Loucy (cell line): ENCODE results near the gene H3-3A.
A peak's percentile ranks its signal among the peaks of the same experiment; 100 is the strongest.

Experiments
- H2AFZ ChIP-seq: fragments of 200-600 bp; sonication (generic); 2 replicates; pipeline ENCODE4 v1.6.0; 2016; ENCODE audit warnings: antibody characterized with exemption, mild to moderate bottlenecking, low read length, moderate library complexity
- H3F3A ChIP-seq: fragments of 200-600 bp; 2 replicates; pipeline ENCODE4 v1.6.0; 2016; ENCODE audit warnings: antibody characterized with exemption, low read depth, mild to moderate bottlenecking
- H3K27me3 ChIP-seq: fragments of 200-600 bp; sonication (generic); 2 replicates; pipeline ENCODE4 v1.6.1; 2014; ENCODE audit warnings: low read length, mild to moderate bottlenecking; ENCODE audit not compliant: insufficient read depth, poor library complexity, severe bottlenecking
- H3K36me3 ChIP-seq: fragments of 200-600 bp; sonication (generic); 2 replicates; pipeline ENCODE4 v1.6.1; 2016; ENCODE audit warnings: low read length; ENCODE audit not compliant: insufficient read depth
- H3K4me1 ChIP-seq: fragments of 200-600 bp; sonication (generic); 2 replicates; pipeline ENCODE4 v1.5.1; 2014; ENCODE audit warnings: low read length, mild to moderate bottlenecking; ENCODE audit not compliant: insufficient read depth, poor library complexity, severe bottlenecking
- H3K4me2 ChIP-seq: fragments of 200-600 bp; sonication (generic); 2 replicates; pipeline ENCODE4 v1.6.0; 2014; ENCODE audit warnings: antibody characterized with exemption, low read length, low read depth, mild to moderate bottlenecking; ENCODE audit not compliant: poor library complexity, severe bottlenecking
- H3K4me3 ChIP-seq: fragments of 200-600 bp; sonication (generic); 2 replicates; pipeline ENCODE4 v1.5.1; 2014; ENCODE audit warnings: low read length, mild to moderate bottlenecking, mixed read lengths; ENCODE audit not compliant: poor library complexity, severe bottlenecking
- H3K79me2 ChIP-seq: fragments of 200-600 bp; sonication (generic); 2 replicates; pipeline ENCODE4 v1.6.1; 2014; ENCODE audit warnings: low read length; ENCODE audit not compliant: insufficient read depth
- H3K9ac ChIP-seq: fragments of 200-600 bp; sonication (generic); 2 replicates; pipeline ENCODE4 v1.6.0; 2014; ENCODE audit warnings: mild to moderate bottlenecking, low read depth, low read length, moderate library complexity; ENCODE audit not compliant: poor library complexity, severe bottlenecking
- H3K9me2 ChIP-seq: fragments of 200-600 bp; sonication (generic); replicated peaks from 2 replicates; pipeline ENCODE4 v1.6.1; 2016; ENCODE audit warnings: low read depth, low read length, mixed read lengths
- H3K9me3 ChIP-seq: fragments of 200-600 bp; sonication (generic); 2 replicates; pipeline ENCODE4 v1.6.1; 2014; ENCODE audit warnings: mild to moderate bottlenecking, antibody characterized with exemption, low read length, low read depth; ENCODE audit not compliant: insufficient read depth
- H4K20me1 ChIP-seq: fragments of 200-600 bp; sonication (generic); 2 replicates; pipeline ENCODE4 v1.6.0; 2014; ENCODE audit warnings: antibody characterized with exemption, low read length, mild to moderate bottlenecking; ENCODE audit not compliant: insufficient read depth, poor library complexity, severe bottlenecking
- EZH2phosphoT487 ChIP-seq: fragments of 200-600 bp; IDR thresholded peaks from 2 replicates; pipeline ENCODE4 v1.6.1; 2018; ENCODE audit warnings: antibody characterized with exemption, mild to moderate bottlenecking, moderate library complexity, borderline replicate concordance
- TF ChIP-seq, protein P1 (sequence below): fragments of 200-600 bp; sonication (generic); conservative IDR thresholded peaks from 2 replicates; pipeline ENCODE4 v1.5.1; 2014; ENCODE audit warnings: mild to moderate bottlenecking, antibody characterized with exemption, low read length

Gene H3-3A

GRCh38 chr1:226100436-226101391 is 38.2 kb downstream of the H3-3A start:
- Histone ChIP-seq H2AFZ (peak overlapping the region; percentile 76), H3K36me3 (no peaks in the 10 kb centered on the region), H4K20me1 (no peaks in the 10 kb centered on the region), H3K4me3 (peak overlapping the region; percentile 66), H3K9me3 (no peaks in the 10 kb centered on the region), H3K4me1 (peaks cover 4% of the 10 kb centered on the region), H3K79me2 (no peaks in the 10 kb centered on the region), H3F3A (no peaks in the 10 kb centered on the region), H3K9me2 (no peaks in the 10 kb centered on the region), H3K9ac (peak overlapping the region; percentile 31), H3K27me3 (no peaks in the 10 kb centered on the region), H3K4me2 (peak overlapping the region; percentile 59)
- no peak for TF ChIP-seq EZH2phosphoT487
- TF ChIP-seq, protein P1, sequence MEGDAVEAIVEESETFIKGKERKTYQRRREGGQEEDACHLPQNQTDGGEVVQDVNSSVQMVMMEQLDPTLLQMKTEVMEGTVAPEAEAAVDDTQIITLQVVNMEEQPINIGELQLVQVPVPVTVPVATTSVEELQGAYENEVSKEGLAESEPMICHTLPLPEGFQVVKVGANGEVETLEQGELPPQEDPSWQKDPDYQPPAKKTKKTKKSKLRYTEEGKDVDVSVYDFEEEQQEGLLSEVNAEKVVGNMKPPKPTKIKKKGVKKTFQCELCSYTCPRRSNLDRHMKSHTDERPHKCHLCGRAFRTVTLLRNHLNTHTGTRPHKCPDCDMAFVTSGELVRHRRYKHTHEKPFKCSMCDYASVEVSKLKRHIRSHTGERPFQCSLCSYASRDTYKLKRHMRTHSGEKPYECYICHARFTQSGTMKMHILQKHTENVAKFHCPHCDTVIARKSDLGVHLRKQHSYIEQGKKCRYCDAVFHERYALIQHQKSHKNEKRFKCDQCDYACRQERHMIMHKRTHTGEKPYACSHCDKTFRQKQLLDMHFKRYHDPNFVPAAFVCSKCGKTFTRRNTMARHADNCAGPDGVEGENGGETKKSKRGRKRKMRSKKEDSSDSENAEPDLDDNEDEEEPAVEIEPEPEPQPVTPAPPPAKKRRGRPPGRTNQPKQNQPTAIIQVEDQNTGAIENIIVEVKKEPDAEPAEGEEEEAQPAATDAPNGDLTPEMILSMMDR: no peak

- H4K20me1 ChIP-seq: no peaks in the 10 kb centered on the region
- H3K79me2 ChIP-seq: no peaks in the 10 kb centered on the region
- H3K9me2 ChIP-seq: no peaks in the 10 kb centered on the region
- H3K4me1 ChIP-seq: peaks cover 8% of the 10 kb centered on the region
- no peak overlapping the region for H2AFZ ChIP-seq
- H3K36me3 ChIP-seq: no peaks in the 10 kb centered on the region
- no peak overlapping the region for H3K4me3 ChIP-seq
- H3K9me3 ChIP-seq: no peaks in the 10 kb centered on the region
- no peaks in the 10 kb centered on the region for H3K27me3 ChIP-seq
- H3K9ac ChIP-seq: no peak overlapping the region
- peaks cover 3% of the 10 kb centered on the region; the same call in 1 of the 2 replicates for H3F3A ChIP-seq
- H3K4me2 ChIP-seq: no peak overlapping the region
- TF ChIP-seq, protein P1: no peak
- TF ChIP-seq EZH2phosphoT487: no peak
Measured at GRCh38 chr1:226104671-226105121, 42.2 kb downstream of the H3-3A start.

DNA sequence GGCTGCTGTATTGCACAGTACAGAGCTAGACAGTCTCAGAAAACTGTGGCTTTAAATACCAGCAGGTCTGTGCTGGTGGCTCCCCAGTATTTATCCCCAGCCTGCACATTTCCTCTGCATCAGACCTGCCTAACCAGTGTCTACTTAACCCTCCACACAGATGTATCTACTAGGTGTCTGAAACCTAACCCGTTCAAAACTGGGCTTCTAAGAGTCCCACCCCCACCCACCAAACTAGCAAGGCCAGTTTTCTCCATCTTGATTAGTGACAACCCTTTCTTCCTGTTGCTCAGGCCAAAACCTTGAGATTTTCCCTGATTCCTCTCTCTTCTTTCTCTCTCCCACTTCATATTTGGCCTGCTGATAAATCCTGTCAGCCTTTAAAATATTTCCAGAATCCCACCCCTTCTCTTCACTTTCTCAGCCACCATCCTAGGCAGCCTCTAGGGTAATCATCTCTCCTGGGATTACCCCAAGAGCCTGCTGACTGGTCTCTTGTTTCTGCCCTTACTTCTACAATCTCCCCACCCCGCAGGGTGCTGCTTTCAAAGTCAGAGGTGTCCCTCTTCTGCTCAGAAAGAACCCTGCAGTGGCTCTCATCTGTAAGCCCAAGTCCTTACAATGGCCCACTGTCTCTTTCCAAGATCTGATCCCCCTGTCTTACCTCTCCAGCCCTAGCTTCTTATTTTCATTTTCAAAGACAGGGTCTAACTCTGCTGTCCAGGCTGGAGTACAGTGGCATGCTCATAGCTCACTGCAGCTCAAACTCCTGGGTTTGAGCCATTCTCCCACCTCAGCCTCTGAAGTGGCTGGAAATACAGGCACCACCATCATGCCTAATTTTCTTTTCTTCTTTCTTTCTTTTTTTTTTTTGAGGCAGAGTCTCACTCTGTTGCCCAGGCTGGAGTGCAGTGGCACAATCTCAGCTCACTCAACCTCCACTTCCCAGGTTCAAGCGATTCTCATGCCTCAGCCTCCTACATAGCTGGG is 45.2 kb downstream of the H3-3A start:
- H2AFZ ChIP-seq: no peak overlapping the region
- H3K36me3 ChIP-seq: no peaks in the 10 kb centered on the region
- peaks cover 19% of the 10 kb centered on the region for H3K4me1 ChIP-seq
- peaks cover 5% of the 10 kb centered on the region; the same call in 1 of the 2 replicates for H3K79me2 ChIP-seq
- no peaks in the 10 kb centered on the region for H3K9me3 ChIP-seq
- H3K9me2 ChIP-seq: no peaks in the 10 kb centered on the region
- H3F3A ChIP-seq: peaks cover 3% of the 10 kb centered on the region; the same call in 1 of the 2 replicates
- H4K20me1 ChIP-seq: no peaks in the 10 kb centered on the region
- no peak overlapping the region for H3K4me2 ChIP-seq
- no peak overlapping the region for H3K4me3 ChIP-seq
- no peaks in the 10 kb centered on the region for H3K27me3 ChIP-seq
- no peak for TF ChIP-seq EZH2phosphoT487
- TF ChIP-seq, protein P1: peak; percentile 30; the same call in 1 of the 2 replicates
- H3K9ac ChIP-seq: no peak overlapping the region
